Measurements from ENCODE around the gene CELSR1. TPM values are rescaled to one million over a fixed set of nuclear protein-coding genes. Genes with fewer than 3 reads are reported as not detected.

CELSR1 gene
- total and polyA plus RNA-seq, 8 donors = 24.6 to 59.8 (median 33.3) TPM

GRCh38 chr22:46578251-46578823 is 40.9 kb upstream of the CELSR1 start:
- intact Hi-C loops (cut with DNase I) = no loop called here
- H3K36me3 ChIP-seq = no peaks in the 10 kb centered on the region
- TF ChIP-seq CTCF (IDR thresholded peaks at IDR 0.05) = no peak
- ATAC-seq = peak; percentile 22
- H3K27me3 ChIP-seq = no peaks in the 10 kb centered on the region
- H3K9me3 ChIP-seq = no peaks in the 10 kb centered on the region
- DNase-seq = peak in 2 of 4 donors; percentile 50 to 62
- H3K4me1 ChIP-seq = peaks cover 32 to 83% of the 10 kb centered on the region in 2 donors
- H3K4me3 ChIP-seq = peak overlapping the region in 1 of 2 donors; percentile 66
- H3K27ac ChIP-seq = peak overlapping the region; percentile 14 to 69

GRCh38 chr22:46577368-46578249 is 40.2 kb upstream of the CELSR1 start:
- no peaks in the 10 kb centered on the region for H3K9me3 ChIP-seq
- ATAC-seq = no peak
- TF ChIP-seq CTCF (IDR thresholded peaks at IDR 0.05) = no peak
- peak in 2 of 4 donors; percentile 38 to 84 for DNase-seq
- H3K27me3 ChIP-seq = no peaks in the 10 kb centered on the region
- intact Hi-C loops (cut with DNase I) = no loop called here
- no peaks in the 10 kb centered on the region for H3K36me3 ChIP-seq
- H3K27ac ChIP-seq = peak overlapping the region; percentile 33 to 69
- peak overlapping the region; percentile 55 to 66 for H3K4me3 ChIP-seq
- peaks cover 32 to 81% of the 10 kb centered on the region in 2 donors for H3K4me1 ChIP-seq

GRCh38 chr22:46576556-46577367 is 39.3 kb upstream of the CELSR1 start:
- Histone ChIP-seq H3K9me3 (peaks cover 0 to 5% of the 10 kb centered on the region in 2 donors), H3K4me3 (peak overlapping the region; percentile 33 to 66), H3K27me3 (no peaks in the 10 kb centered on the region), H3K27ac (peak overlapping the region; percentile 67 to 73), H3K4me1 (peaks cover 28 to 73% of the 10 kb centered on the region in 2 donors), H3K36me3 (no peaks in the 10 kb centered on the region)
- ATAC-seq (peak; percentile 7), DNase-seq (peak in 2 of 4 donors; percentile 44 to 89)
- intact Hi-C loops (cut with DNase I) = no loop called here
- no peak for TF ChIP-seq CTCF (IDR thresholded peaks at IDR 0.05)

GRCh38 chr22:46575911-46576555 is 38.6 kb upstream of the CELSR1 start:
- ATAC-seq (peak; percentile 60), DNase-seq (peak in 3 of 4 donors; percentile 58 to 74 (median 70))
- H3K4me3 ChIP-seq = peak overlapping the region; percentile 33 to 48
- H3K27me3 ChIP-seq = no peaks in the 10 kb centered on the region
- peak overlapping the region; percentile 67 to 73 for H3K27ac ChIP-seq
- H3K9me3 ChIP-seq = peaks cover 0 to 12% of the 10 kb centered on the region in 2 donors
- H3K36me3 ChIP-seq = no peaks in the 10 kb centered on the region
- H3K4me1 ChIP-seq = peaks cover 23 to 66% of the 10 kb centered on the region in 2 donors
- no peak for TF ChIP-seq CTCF (IDR thresholded peaks at IDR 0.05)
- intact Hi-C loops (cut with DNase I) = no loop called here

Data from left lung (tissue), 10 donors.